Nephron (organoid): Measurements from ENCODE around the gene ZC2HC1C.

Experiments used
- H3K27ac Mint-ChIP-seq, 3 experiments: 2 replicates each; pipeline ENCODE4 v1.8.0; 2020; ENCODE audit warnings: mixed read lengths in 3 of 3, mild to moderate bottlenecking in 2 of 3, moderate library complexity in 1 of 3
- H3K27me3 Mint-ChIP-seq: 2 replicates; pipeline ENCODE4 v1.8.0; 2021; ENCODE audit warnings: low read depth, mild to moderate bottlenecking, moderate library complexity, mixed read lengths
- H3K36me3 Mint-ChIP-seq: 2 replicates; pipeline ENCODE4 v1.8.0; 2020; ENCODE audit warnings: low read depth, mixed read lengths
- H3K4me1 Mint-ChIP-seq: 2 replicates; pipeline ENCODE4 v1.8.0; 2020; ENCODE audit warnings: mixed read lengths
- H3K4me3 Mint-ChIP-seq, 3 experiments: 2 replicates each; pipeline ENCODE4 v1.8.0; 2020; ENCODE audit warnings: mild to moderate bottlenecking in 3 of 3, mixed read lengths in 3 of 3, moderate library complexity in 2 of 3
- H3K9me3 Mint-ChIP-seq: 2 replicates; pipeline ENCODE4 v1.8.0; 2020; ENCODE audit warnings: mixed read lengths
- CTCF ChIP-seq, 3 experiments: fragments of 200-600 bp; sonication (generic); IDR thresholded peaks; one replicate each; pipeline ENCODE4 v1.5.0; 2021; ENCODE audit warnings: antibody characterized with exemption in 3 of 3; ENCODE audit not compliant: unreplicated experiment in 3 of 3

Gene ZC2HC1C

DNA sequence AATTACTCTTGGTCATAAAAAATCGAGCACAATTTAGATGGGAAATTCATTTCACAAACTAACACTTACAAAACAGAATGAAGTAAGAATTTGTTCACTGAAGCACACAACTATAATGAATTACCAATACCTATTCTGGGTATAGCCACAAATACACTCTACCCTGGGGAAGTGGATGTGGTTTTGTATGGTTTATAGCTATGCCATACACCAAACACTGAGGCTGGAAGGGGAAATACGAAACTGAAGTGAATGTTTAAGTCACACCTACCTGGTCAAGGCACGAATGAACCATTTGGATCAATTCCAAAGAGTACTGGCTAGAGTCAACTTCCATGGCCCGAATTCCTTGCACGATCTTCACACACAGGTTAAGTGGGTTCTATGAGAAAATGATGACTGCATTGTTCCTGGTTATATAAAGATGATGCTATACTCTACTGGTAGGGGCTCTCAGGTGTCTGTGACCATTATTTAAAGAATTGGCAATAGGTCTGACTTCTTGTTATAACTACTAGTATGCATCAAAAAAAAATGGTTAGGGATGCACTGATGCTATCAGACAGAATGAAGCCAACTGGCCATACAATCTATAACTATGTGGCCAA, 44.6 kb downstream of the ZC2HC1C start:
- Mint-ChIP-seq H3K9me3 (no peaks in the 10 kb centered on the region), H3K27ac (no peak overlapping the region)

DNA sequence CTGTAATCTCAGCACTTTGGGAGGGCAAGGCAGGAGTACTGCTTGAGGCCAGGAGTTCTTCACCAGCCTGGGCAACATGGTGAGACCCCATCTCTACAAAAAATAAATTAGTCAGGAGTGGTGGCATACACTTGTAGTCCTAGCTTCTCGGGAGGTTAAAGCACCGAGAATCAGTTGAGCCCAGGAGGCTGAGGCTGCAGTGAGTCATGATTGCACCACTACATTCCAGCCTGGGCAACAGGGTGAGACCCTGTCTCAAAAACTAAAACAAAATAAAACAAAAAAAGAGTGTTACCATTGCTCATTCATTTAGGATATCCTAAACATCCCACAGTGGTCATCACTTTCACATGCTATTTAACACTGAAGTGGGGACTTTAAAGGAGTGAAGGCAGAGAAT, 49.6 kb downstream of the ZC2HC1C start:
- Mint-ChIP-seq H3K36me3 (peaks cover 50% of the 10 kb centered on the region), H3K27me3 (no peaks in the 10 kb centered on the region), H3K27ac (no peak overlapping the region), H3K4me1 (peaks cover 4% of the 10 kb centered on the region), H3K4me3 (no peak overlapping the region), H3K9me3 (no peaks in the 10 kb centered on the region)
- no peak for TF ChIP-seq CTCF (IDR thresholded peaks at IDR 0.05; ENCODE audit: unreplicated experiment in 3 of 3)

More for the DNA sequence above, 44.6 kb downstream of the ZC2HC1C start:
- Mint-ChIP-seq H3K4me3 (no peak overlapping the region), H3K4me1 (no peaks in the 10 kb centered on the region), H3K36me3 (peaks cover 74% of the 10 kb centered on the region), H3K27me3 (no peaks in the 10 kb centered on the region)
- TF ChIP-seq CTCF (IDR thresholded peaks at IDR 0.05; ENCODE audit: unreplicated experiment in 3 of 3) = no peak

DNA sequence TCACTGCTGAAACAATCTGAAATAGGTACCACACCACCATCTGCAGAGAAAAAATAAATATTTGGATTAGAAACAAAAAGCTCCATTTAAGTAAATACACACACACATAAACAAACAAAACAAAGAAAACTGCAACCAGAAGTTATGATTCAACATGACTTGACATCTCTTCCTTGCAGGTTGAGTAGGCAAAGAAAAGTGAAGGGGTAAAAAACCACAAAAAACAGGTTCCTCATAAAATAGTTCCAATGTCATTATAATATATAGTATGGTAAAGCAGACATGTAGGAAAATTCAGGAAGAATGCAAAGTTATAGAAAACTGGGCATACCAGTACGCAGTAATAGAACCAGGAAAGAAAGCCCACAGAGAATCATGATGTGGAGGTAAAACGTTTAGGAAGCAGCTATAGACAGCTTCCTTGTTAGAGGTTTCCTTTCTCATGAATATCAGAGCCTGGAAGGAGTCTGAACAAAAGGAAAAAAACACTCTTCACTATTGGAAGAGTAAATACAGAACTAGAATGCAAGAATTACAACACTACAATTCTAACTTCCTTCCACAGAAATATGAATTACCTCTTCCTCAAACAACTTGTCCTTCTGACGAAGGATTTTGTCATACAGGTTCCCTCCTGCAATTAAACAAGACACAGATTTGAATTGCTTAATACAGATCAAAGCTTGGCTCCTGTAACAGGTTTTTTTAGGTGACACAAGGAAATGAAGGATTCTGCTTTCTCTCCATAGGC, 51.3 kb downstream of the ZC2HC1C start:
- H3K27ac Mint-ChIP-seq = no peak overlapping the region
- no peaks in the 10 kb centered on the region for H3K27me3 Mint-ChIP-seq
- TF ChIP-seq CTCF (IDR thresholded peaks at IDR 0.05; ENCODE audit: unreplicated experiment in 3 of 3) = no peak
- no peak overlapping the region for H3K4me3 Mint-ChIP-seq
- peaks cover 41% of the 10 kb centered on the region for H3K36me3 Mint-ChIP-seq
- H3K9me3 Mint-ChIP-seq = no peaks in the 10 kb centered on the region
- H3K4me1 Mint-ChIP-seq = peaks cover 15% of the 10 kb centered on the region

DNA sequence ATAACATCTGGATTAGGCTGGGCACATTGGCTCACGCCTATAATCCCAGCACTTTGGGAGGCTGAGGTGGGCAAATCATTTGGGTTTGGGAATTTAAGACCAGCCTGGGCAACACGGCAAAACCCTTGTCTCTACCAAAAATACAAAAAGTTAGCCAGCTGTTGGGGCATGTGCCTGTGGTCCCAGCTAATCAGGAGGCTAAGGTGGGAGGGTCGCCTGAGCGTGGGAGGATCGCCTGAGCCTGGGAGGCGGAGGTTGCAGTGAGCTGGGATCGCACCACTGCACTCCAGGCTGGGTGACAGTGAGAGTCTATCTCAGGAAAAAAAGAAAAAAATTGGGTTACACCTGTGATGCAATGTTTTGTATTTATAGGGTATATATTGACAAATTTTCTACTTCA, 52.1 kb downstream of the ZC2HC1C start:
- H3K4me3 Mint-ChIP-seq = no peak overlapping the region
- H3K36me3 Mint-ChIP-seq = peaks cover 35% of the 10 kb centered on the region
- TF ChIP-seq CTCF (IDR thresholded peaks at IDR 0.05; ENCODE audit: unreplicated experiment in 3 of 3) = no peak
- peaks cover 22% of the 10 kb centered on the region for H3K4me1 Mint-ChIP-seq
- no peak overlapping the region for H3K27ac Mint-ChIP-seq
- H3K9me3 Mint-ChIP-seq = no peaks in the 10 kb centered on the region
- H3K27me3 Mint-ChIP-seq = no peaks in the 10 kb centered on the region

DNA sequence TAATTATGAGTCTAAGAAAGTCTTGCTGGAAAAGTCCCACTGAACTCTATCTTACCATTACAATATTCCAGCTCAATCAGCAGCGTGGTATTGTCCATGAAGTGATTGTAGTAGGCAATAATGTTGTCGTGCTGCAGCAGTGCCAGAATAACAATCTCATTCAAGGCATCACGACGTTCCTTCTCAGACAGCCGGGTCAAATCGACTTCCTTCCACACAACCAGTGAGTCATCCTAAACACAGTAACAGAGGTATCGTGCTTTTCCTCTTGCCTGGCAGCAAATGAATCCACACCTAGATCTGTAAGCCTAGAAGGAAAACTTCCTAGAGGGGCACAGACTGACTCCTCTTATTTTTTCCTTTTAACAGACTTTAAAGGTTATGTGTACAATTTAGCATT, 54.5 kb downstream of the ZC2HC1C start:
- TF ChIP-seq CTCF (IDR thresholded peaks at IDR 0.05; ENCODE audit: unreplicated experiment in 3 of 3) = no peak
- Mint-ChIP-seq H3K9me3 (no peaks in the 10 kb centered on the region), H3K36me3 (peaks cover 20% of the 10 kb centered on the region), H3K27ac (peak overlapping the region; percentile 3 to 8 (median 4)), H3K27me3 (no peaks in the 10 kb centered on the region), H3K4me1 (peaks cover 32% of the 10 kb centered on the region), H3K4me3 (peak overlapping the region; percentile 4 to 59 (median 24))

DNA sequence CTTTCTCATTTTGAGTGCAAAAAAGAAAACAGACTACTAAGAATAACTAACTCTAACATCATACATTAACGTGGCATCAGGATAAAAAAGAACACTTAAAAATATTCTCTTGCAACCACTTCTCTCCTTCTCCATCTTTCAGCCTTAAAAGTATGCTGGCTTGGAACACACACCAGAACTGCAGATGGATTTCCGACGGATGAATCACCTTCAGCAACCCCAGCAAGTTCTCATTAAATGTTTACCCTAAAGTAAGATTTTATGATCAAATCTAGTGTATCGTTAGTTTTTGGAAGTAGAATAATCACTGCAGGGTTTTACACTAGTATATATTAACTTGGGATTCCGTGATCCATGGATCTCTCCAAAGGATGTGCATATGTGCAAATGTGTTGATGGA, 56.2 kb downstream of the ZC2HC1C start:
- peak overlapping the region; percentile 94 to 100 (median 99) for H3K27ac Mint-ChIP-seq
- H3K36me3 Mint-ChIP-seq = peaks cover 12% of the 10 kb centered on the region

More for the DNA sequence above, 56.2 kb downstream of the ZC2HC1C start:
- Mint-ChIP-seq H3K4me3 (peak overlapping the region; percentile 84 to 93 (median 92)), H3K27me3 (no peaks in the 10 kb centered on the region), H3K9me3 (no peaks in the 10 kb centered on the region), H3K4me1 (peaks cover 32% of the 10 kb centered on the region)
- TF ChIP-seq CTCF (IDR thresholded peaks at IDR 0.05; ENCODE audit: unreplicated experiment in 3 of 3) = no peak
